Tibial artery (tissue), 4 donors: Measurements from ENCODE around the gene LIMD2.

Experiments used
- DNase-seq, 2 donors: peaks; one replicate each; pipeline ENCODE4 v3.0.0-alpha.2; 2019
- H3K27ac ChIP-seq, 2 donors: fragments of 200-600 bp; sonication (generic) in 1 of 2; 1 replicate in 1 of 2; 2 replicates in 1 of 2; pipeline ENCODE4 v1.5.1; 2018 to 2019; ENCODE audit warnings: mild to moderate bottlenecking in 1 of 2
- H3K27me3 ChIP-seq, 2 donors: fragments of 200-600 bp; sonication (generic) in 1 of 2; one replicate each; pipeline versions ENCODE4 v1.5.1 to v1.6.0; 2016 to 2019
- H3K36me3 ChIP-seq, 3 donors: fragments of 200-600 bp; sonication (generic) in 2 of 3; one replicate each; pipeline ENCODE4 v1.5.1; 2016 to 2019; ENCODE audit warnings: mild to moderate bottlenecking in 2 of 3
- H3K4me1 ChIP-seq, 4 donors: fragments of 200-600 bp; sonication (generic) in 2 of 4; 1 replicate in 3 of 4; 2 replicates in 1 of 4; pipeline ENCODE4 v1.5.1; 2016 to 2019
- H3K4me3 ChIP-seq, 2 donors: fragments of 200-600 bp; sonication (generic) in 1 of 2; 1 replicate in 1 of 2; 2 replicates in 1 of 2; pipeline ENCODE4 v1.5.1; 2018 to 2019; ENCODE audit warnings: mild to moderate bottlenecking in 2 of 2
- H3K9me3 ChIP-seq, 3 donors: fragments of 200-600 bp; sonication (generic) in 1 of 3; one replicate each; pipeline ENCODE4 v1.5.1; 2016 to 2019
- intact Hi-C: fragments of 100-400 bp; cut with DNase I; formaldehyde crosslinking; loops from one replicate; pipeline ENCODE4 v1.15.0; 2023; ENCODE audit warnings: low total_unique reads
- TF ChIP-seq, protein P1 (sequence below), 2 experiments: fragments of 200-600 bp in 1 of 2; fragments of 450-650 bp in 1 of 2; IDR thresholded peaks; one replicate each; pipeline ENCODE4 v1.5.1; 2017 to 2019; ENCODE audit warnings: antibody characterized with exemption in 2 of 2, mild to moderate bottlenecking in 1 of 2, moderate library complexity in 1 of 2

The LIMD2 gene

GRCh38 chr17:63659850-63660249, 40.1 kb downstream of the LIMD2 start:
- intact Hi-C loops: no loop called here
- no peak overlapping the region for H3K4me3 ChIP-seq
- TF ChIP-seq, protein P1, sequence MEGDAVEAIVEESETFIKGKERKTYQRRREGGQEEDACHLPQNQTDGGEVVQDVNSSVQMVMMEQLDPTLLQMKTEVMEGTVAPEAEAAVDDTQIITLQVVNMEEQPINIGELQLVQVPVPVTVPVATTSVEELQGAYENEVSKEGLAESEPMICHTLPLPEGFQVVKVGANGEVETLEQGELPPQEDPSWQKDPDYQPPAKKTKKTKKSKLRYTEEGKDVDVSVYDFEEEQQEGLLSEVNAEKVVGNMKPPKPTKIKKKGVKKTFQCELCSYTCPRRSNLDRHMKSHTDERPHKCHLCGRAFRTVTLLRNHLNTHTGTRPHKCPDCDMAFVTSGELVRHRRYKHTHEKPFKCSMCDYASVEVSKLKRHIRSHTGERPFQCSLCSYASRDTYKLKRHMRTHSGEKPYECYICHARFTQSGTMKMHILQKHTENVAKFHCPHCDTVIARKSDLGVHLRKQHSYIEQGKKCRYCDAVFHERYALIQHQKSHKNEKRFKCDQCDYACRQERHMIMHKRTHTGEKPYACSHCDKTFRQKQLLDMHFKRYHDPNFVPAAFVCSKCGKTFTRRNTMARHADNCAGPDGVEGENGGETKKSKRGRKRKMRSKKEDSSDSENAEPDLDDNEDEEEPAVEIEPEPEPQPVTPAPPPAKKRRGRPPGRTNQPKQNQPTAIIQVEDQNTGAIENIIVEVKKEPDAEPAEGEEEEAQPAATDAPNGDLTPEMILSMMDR (IDR thresholded peaks at IDR 0.05): no peak
- no peak overlapping the region for H3K27ac ChIP-seq
- no peaks in the 10 kb centered on the region for H3K4me1 ChIP-seq
- H3K36me3 ChIP-seq: peaks cover 41 to 77% (median 61%) of the 10 kb centered on the region in 3 donors
- no peaks in the 10 kb centered on the region for H3K9me3 ChIP-seq
- no peaks in the 10 kb centered on the region for H3K27me3 ChIP-seq
- DNase-seq: no peak

- intact Hi-C loops: no loop called here
- H3K36me3 ChIP-seq: peaks cover 47 to 80% (median 71%) of the 10 kb centered on the region in 3 donors
- no peaks in the 10 kb centered on the region for H3K27me3 ChIP-seq
- DNase-seq: no peak
- no peak overlapping the region for H3K27ac ChIP-seq
- TF ChIP-seq, protein P1 (IDR thresholded peaks at IDR 0.05): no peak
- no peaks in the 10 kb centered on the region for H3K4me1 ChIP-seq
- H3K4me3 ChIP-seq: no peak overlapping the region
- no peaks in the 10 kb centered on the region for H3K9me3 ChIP-seq
Measured at GRCh38 chr17:63658366-63658765, 41.6 kb downstream of the LIMD2 start.

DNA sequence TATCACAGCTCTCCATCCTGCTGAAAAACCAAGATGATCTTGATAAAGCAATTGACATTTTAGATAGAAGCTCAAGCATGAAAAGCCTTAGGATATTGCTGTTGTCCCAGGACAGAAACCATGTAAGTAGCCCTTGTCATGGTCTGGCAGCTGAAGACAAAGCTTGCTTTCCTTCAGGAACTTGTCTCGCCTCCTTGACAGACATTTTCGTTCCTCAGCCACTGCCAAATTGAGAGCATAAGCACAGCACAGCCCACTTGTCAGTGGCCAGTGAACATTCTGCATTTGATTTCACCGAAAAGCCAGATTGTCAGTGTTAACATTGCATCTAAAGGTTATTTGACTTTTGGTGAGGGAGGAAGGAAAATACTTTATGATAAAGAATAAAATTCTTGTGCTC, 42.1 kb downstream of the LIMD2 start:
- TF ChIP-seq, protein P1 (IDR thresholded peaks at IDR 0.05): no peak
- Histone ChIP-seq H3K4me3 (no peak overlapping the region), H3K4me1 (no peaks in the 10 kb centered on the region), H3K27me3 (no peaks in the 10 kb centered on the region), H3K36me3 (peaks cover 47 to 80% (median 71%) of the 10 kb centered on the region in 3 donors), H3K27ac (no peak overlapping the region), H3K9me3 (no peaks in the 10 kb centered on the region)
- no peak for DNase-seq
- intact Hi-C loops: no loop called here

- no peaks in the 10 kb centered on the region for H3K4me1 ChIP-seq
- no peaks in the 10 kb centered on the region for H3K27me3 ChIP-seq
- TF ChIP-seq, protein P1 (IDR thresholded peaks at IDR 0.05): no peak
- intact Hi-C loops: no loop called here
- H3K9me3 ChIP-seq: no peaks in the 10 kb centered on the region
- no peak overlapping the region for H3K4me3 ChIP-seq
- H3K27ac ChIP-seq: no peak overlapping the region
- peaks cover 39 to 74% (median 51%) of the 10 kb centered on the region in 3 donors for H3K36me3 ChIP-seq
- no peak for DNase-seq
Measured at GRCh38 chr17:63653050-63653449, 46.9 kb downstream of the LIMD2 start.

GRCh38 chr17:63652106-63652505, 47.8 kb downstream of the LIMD2 start:
- TF ChIP-seq, protein P1 (IDR thresholded peaks at IDR 0.05): no peak
- no peak overlapping the region for H3K27ac ChIP-seq
- intact Hi-C loops: no loop called here
- H3K4me3 ChIP-seq: no peak overlapping the region
- DNase-seq: no peak
- no peaks in the 10 kb centered on the region for H3K9me3 ChIP-seq
- no peaks in the 10 kb centered on the region for H3K27me3 ChIP-seq
- H3K4me1 ChIP-seq: peaks cover 0 to 8% (median 0%) of the 10 kb centered on the region in 4 donors
- peaks cover 43 to 77% (median 48%) of the 10 kb centered on the region in 3 donors for H3K36me3 ChIP-seq

DNA sequence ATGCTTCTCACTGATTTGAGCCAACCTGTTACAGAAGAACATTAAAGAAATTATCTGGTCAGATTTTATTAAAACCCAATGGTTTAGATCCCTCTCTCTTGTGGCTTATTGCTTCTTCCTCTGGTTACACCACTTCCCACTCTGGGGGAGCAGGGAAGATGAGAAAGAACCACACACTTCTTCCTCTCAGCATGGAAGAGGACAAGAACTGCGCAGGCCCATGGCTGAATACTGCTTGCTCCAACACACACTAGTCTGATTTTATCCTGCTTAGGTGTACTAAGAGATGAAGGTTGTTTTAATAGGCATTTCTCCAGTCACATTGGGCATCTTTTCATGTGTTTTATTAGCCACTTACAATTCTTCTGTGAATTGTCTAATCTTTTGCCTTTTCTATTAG, 50.1 kb downstream of the LIMD2 start:
- intact Hi-C loops: no loop called here
- Histone ChIP-seq H3K36me3 (peaks cover 40 to 84% (median 55%) of the 10 kb centered on the region in 3 donors), H3K4me3 (no peak overlapping the region), H3K4me1 (peaks cover 0 to 21% (median 0%) of the 10 kb centered on the region in 4 donors), H3K27ac (no peak overlapping the region), H3K9me3 (no peaks in the 10 kb centered on the region), H3K27me3 (no peaks in the 10 kb centered on the region)
- TF ChIP-seq, protein P1 (IDR thresholded peaks at IDR 0.05): no peak
- DNase-seq: peak in 1 of 2 donors; percentile 24
